Mesendoderm (in vitro differentiated cells): ENCODE results near the gene WDR59.

ENCODE experiments used
- DNase-seq: peaks from one replicate; pipeline ENCODE4 v3.0.0; 2013
- H2AK5ac ChIP-seq: 2 replicates; pipeline ENCODE4 v1.6.1; 2013; ENCODE audit warnings: low read length, inconsistent platforms
- H2BK120ac ChIP-seq: 2 replicates; pipeline ENCODE4 v1.6.1; 2013; ENCODE audit warnings: low read depth, mild to moderate bottlenecking, low read length, moderate library complexity, mixed read lengths
- H2BK15ac ChIP-seq: replicated peaks from 2 replicates; pipeline ENCODE4 v1.6.1; 2013; ENCODE audit warnings: low read depth, mild to moderate bottlenecking, moderate library complexity
- H2BK5ac ChIP-seq: 2 replicates; pipeline ENCODE4 v1.6.1; 2013; ENCODE audit warnings: low read length, inconsistent platforms
- H3K18ac ChIP-seq: 2 replicates; pipeline ENCODE4 v1.6.1; 2013; ENCODE audit warnings: mild to moderate bottlenecking, low read length, mixed read lengths
- H3K23ac ChIP-seq: one replicate; pipeline ENCODE4 v1.6.1; 2013; ENCODE audit warnings: low read length
- H3K27ac ChIP-seq: 2 replicates; pipeline ENCODE4 v1.5.1; 2013; ENCODE audit warnings: low read depth, mild to moderate bottlenecking, inconsistent platforms, low read length, moderate library complexity
- H3K27me3 ChIP-seq: 2 replicates; pipeline ENCODE4 v1.6.1; 2013; ENCODE audit warnings: low read length, control low read depth, mild to moderate bottlenecking, inconsistent platforms; ENCODE audit not compliant: insufficient read depth, poor library complexity
- H3K36me3 ChIP-seq: 2 replicates; pipeline ENCODE4 v1.6.1; 2013; ENCODE audit warnings: low read length, inconsistent platforms; ENCODE audit not compliant: control insufficient read depth, insufficient read depth
- H3K4ac ChIP-seq: one replicate; pipeline ENCODE4 v1.6.1; 2013; ENCODE audit warnings: low read depth, mild to moderate bottlenecking, low read length, moderate library complexity
- H3K4me1 ChIP-seq: 2 replicates; pipeline ENCODE4 v1.6.1; 2013; ENCODE audit warnings: low read depth, low read length, inconsistent platforms; ENCODE audit not compliant: control insufficient read depth
- H3K4me2 ChIP-seq: 2 replicates; pipeline ENCODE4 v1.6.1; 2013; ENCODE audit warnings: low read length
- H3K4me3 ChIP-seq: 2 replicates; pipeline ENCODE4 v1.5.1; 2013; ENCODE audit warnings: mild to moderate bottlenecking, low read length
- H3K56ac ChIP-seq: one replicate; pipeline ENCODE4 v1.6.1; 2013; ENCODE audit warnings: low read length
- H3K79me1 ChIP-seq: 2 replicates; pipeline ENCODE4 v1.6.1; 2013; ENCODE audit warnings: low read length, inconsistent platforms
- H3K79me2 ChIP-seq: 2 replicates; pipeline ENCODE4 v1.6.1; 2013; ENCODE audit warnings: mild to moderate bottlenecking, low read length; ENCODE audit not compliant: control insufficient read depth, insufficient read depth
- H3K9ac ChIP-seq: 2 replicates; pipeline ENCODE4 v1.6.1; 2013; ENCODE audit warnings: low read length, inconsistent platforms
- H4K5ac ChIP-seq: one replicate; pipeline ENCODE4 v1.6.1; 2013; ENCODE audit warnings: low read length
- H4K8ac ChIP-seq: one replicate; pipeline ENCODE4 v1.6.1; 2013; ENCODE audit warnings: low read depth, mild to moderate bottlenecking, control low read depth, low read length, moderate library complexity
- WGBS: extraction: QIAGEN DNeasy Blood & Tissue Kit; methylation state at CpG from one replicate; pipeline ENCODE4 v1.1.7; 2013; ENCODE audit warnings: low lambda C conversion rate, missing lambda C conversion rate; ENCODE audit not compliant: insufficient coverage; ENCODE audit errors: extremely low coverage; 5-methylcytosine and 5-hydroxymethylcytosine counted together

The WDR59 gene

GRCh38 chr16:75010427-75010826 is 25.5 kb upstream of the WDR59 start:
- H3K36me3 ChIP-seq = no peaks in the 10 kb centered on the region
- H3K79me2 ChIP-seq = peaks cover 58% of the 10 kb centered on the region
- H3K4ac ChIP-seq = no peak overlapping the region
- peaks cover 8% of the 10 kb centered on the region for H3K4me1 ChIP-seq
- H2BK120ac ChIP-seq = no peak overlapping the region
- H3K27ac ChIP-seq = no peak overlapping the region
- no peak overlapping the region for H3K4me3 ChIP-seq
- no peak for DNase-seq
- no peak overlapping the region for H3K56ac ChIP-seq
- WGBS = no CpG with 5 or more reads among the region's 3 CpGs
- H2BK15ac ChIP-seq = no peak overlapping the region
- H4K8ac ChIP-seq = no peak overlapping the region
- no peak overlapping the region for H3K23ac ChIP-seq
- H4K5ac ChIP-seq = no peak overlapping the region
- H2BK5ac ChIP-seq = no peak overlapping the region
- H3K27me3 ChIP-seq = no peaks in the 10 kb centered on the region
- H3K79me1 ChIP-seq = peaks cover 21% of the 10 kb centered on the region
- no peak overlapping the region for H3K9ac ChIP-seq
- no peak overlapping the region for H3K18ac ChIP-seq
- no peak overlapping the region for H2AK5ac ChIP-seq
- no peak overlapping the region for H3K4me2 ChIP-seq

- H2BK15ac ChIP-seq = no peak overlapping the region
- H3K79me2 ChIP-seq = peaks cover 72% of the 10 kb centered on the region
- no peak overlapping the region for H2AK5ac ChIP-seq
- no peak overlapping the region for H3K27ac ChIP-seq
- H3K27me3 ChIP-seq = no peaks in the 10 kb centered on the region
- WGBS = no CpG with 5 or more reads among the region's 1 CpG
- no peak overlapping the region for H4K8ac ChIP-seq
- no peak for DNase-seq
- H3K4me1 ChIP-seq = peaks cover 10% of the 10 kb centered on the region
- H3K4me2 ChIP-seq = no peak overlapping the region
- peaks cover 25% of the 10 kb centered on the region for H3K79me1 ChIP-seq
- no peak overlapping the region for H2BK5ac ChIP-seq
- H3K4me3 ChIP-seq = no peak overlapping the region
- no peak overlapping the region for H3K23ac ChIP-seq
- no peaks in the 10 kb centered on the region for H3K36me3 ChIP-seq
- no peak overlapping the region for H2BK120ac ChIP-seq
- H4K5ac ChIP-seq = no peak overlapping the region
- no peak overlapping the region for H3K56ac ChIP-seq
- H3K4ac ChIP-seq = no peak overlapping the region
- no peak overlapping the region for H3K18ac ChIP-seq
- H3K9ac ChIP-seq = no peak overlapping the region
These were observed 22.5 kb upstream of the WDR59 start for GRCh38 chr16:75007443-75007842.

GRCh38 chr16:75005697-75006096 is 20.8 kb upstream of the WDR59 start:
- no CpG with 5 or more reads among the region's 4 CpGs for WGBS
- H2BK5ac ChIP-seq = no peak overlapping the region

GRCh38 chr16:75004460-75004859 is 19.5 kb upstream of the WDR59 start:
- no peak for DNase-seq
- H3K27ac ChIP-seq = no peak overlapping the region
- peaks cover 30% of the 10 kb centered on the region for H3K79me1 ChIP-seq
- H3K23ac ChIP-seq = no peak overlapping the region
- peaks cover 8% of the 10 kb centered on the region for H3K4me1 ChIP-seq
- H3K27me3 ChIP-seq = no peaks in the 10 kb centered on the region
- H3K56ac ChIP-seq = no peak overlapping the region
- no peak overlapping the region for H2AK5ac ChIP-seq
- H3K79me2 ChIP-seq = peaks cover 82% of the 10 kb centered on the region
- H4K8ac ChIP-seq = no peak overlapping the region
- H3K4me2 ChIP-seq = no peak overlapping the region
- no peak overlapping the region for H2BK15ac ChIP-seq
- H3K36me3 ChIP-seq = no peaks in the 10 kb centered on the region
- no CpG with 5 or more reads among the region's 3 CpGs for WGBS
- no peak overlapping the region for H2BK5ac ChIP-seq
- H3K4me3 ChIP-seq = no peak overlapping the region
- H3K4ac ChIP-seq = no peak overlapping the region
- H3K18ac ChIP-seq = no peak overlapping the region
- no peak overlapping the region for H4K5ac ChIP-seq
- no peak overlapping the region for H2BK120ac ChIP-seq
- H3K9ac ChIP-seq = no peak overlapping the region

More at GRCh38 chr16:75005697-75006096, 20.8 kb upstream of the WDR59 start:
- H3K4me1 ChIP-seq = peaks cover 7% of the 10 kb centered on the region
- H3K9ac ChIP-seq = no peak overlapping the region
- H2AK5ac ChIP-seq = no peak overlapping the region
- H2BK120ac ChIP-seq = no peak overlapping the region
- no peak overlapping the region for H3K4ac ChIP-seq
- H3K23ac ChIP-seq = no peak overlapping the region
- no peak overlapping the region for H3K4me3 ChIP-seq
- DNase-seq = no peak
- peaks cover 74% of the 10 kb centered on the region for H3K79me2 ChIP-seq
- H3K27ac ChIP-seq = no peak overlapping the region
- no peak overlapping the region for H3K18ac ChIP-seq
- peaks cover 25% of the 10 kb centered on the region for H3K79me1 ChIP-seq
- H3K4me2 ChIP-seq = no peak overlapping the region
- H3K27me3 ChIP-seq = no peaks in the 10 kb centered on the region
- no peak overlapping the region for H4K5ac ChIP-seq
- H2BK15ac ChIP-seq = no peak overlapping the region
- H3K56ac ChIP-seq = no peak overlapping the region
- H4K8ac ChIP-seq = no peak overlapping the region
- no peaks in the 10 kb centered on the region for H3K36me3 ChIP-seq

GRCh38 chr16:75003931-75004330 is 19.0 kb upstream of the WDR59 start:
- Histone ChIP-seq H3K79me1 (peaks cover 30% of the 10 kb centered on the region), H3K79me2 (peaks cover 79% of the 10 kb centered on the region), H3K36me3 (no peaks in the 10 kb centered on the region), H3K27ac (no peak overlapping the region), H2BK15ac (no peak overlapping the region), H4K8ac (no peak overlapping the region), H3K4me2 (no peak overlapping the region), H2AK5ac (no peak overlapping the region), H2BK5ac (no peak overlapping the region), H3K9ac (no peak overlapping the region), H3K27me3 (no peaks in the 10 kb centered on the region), H3K23ac (no peak overlapping the region), H4K5ac (no peak overlapping the region), H3K18ac (no peak overlapping the region), H3K4ac (no peak overlapping the region), H3K4me1 (peaks cover 8% of the 10 kb centered on the region), H2BK120ac (no peak overlapping the region), H3K4me3 (no peak overlapping the region), H3K56ac (no peak overlapping the region)
- WGBS = no CpG with 5 or more reads among the region's 5 CpGs
- DNase-seq = no peak

GRCh38 chr16:75002474-75002873 is 17.6 kb upstream of the WDR59 start:
- Histone ChIP-seq H3K56ac (no peak overlapping the region), H3K79me2 (peaks cover 70% of the 10 kb centered on the region), H3K18ac (no peak overlapping the region), H4K5ac (no peak overlapping the region), H3K36me3 (no peaks in the 10 kb centered on the region), H3K27ac (no peak overlapping the region), H2BK15ac (no peak overlapping the region), H3K79me1 (peaks cover 26% of the 10 kb centered on the region), H3K4me2 (no peak overlapping the region), H4K8ac (no peak overlapping the region), H3K4me1 (peaks cover 8% of the 10 kb centered on the region), H3K27me3 (no peaks in the 10 kb centered on the region), H3K23ac (no peak overlapping the region), H3K9ac (no peak overlapping the region), H2BK5ac (no peak overlapping the region), H3K4ac (no peak overlapping the region), H2AK5ac (no peak overlapping the region), H2BK120ac (no peak overlapping the region), H3K4me3 (no peak overlapping the region)
- DNase-seq = no peak
- WGBS = no CpG with 5 or more reads among the region's 9 CpGs
